Activated CD4-positive, alpha-beta T cell treated with anti-CD3 and anti-CD28 coated beads for 24 hours (primary cell): ENCODE data around the gene TFF3.
"Not testable (repeated sequence)": the region's sequence is repeated elsewhere in the genome, so short reads cannot be mapped to it uniquely, and the experiment has no call there.

Experiments used
- DNase-seq, 2 donors: peaks; one replicate each; pipeline ENCODE4 v3.0.0-alpha.2; 2020; ENCODE audit warnings: low read depth in 2 of 2

The TFF3 gene

DNA sequence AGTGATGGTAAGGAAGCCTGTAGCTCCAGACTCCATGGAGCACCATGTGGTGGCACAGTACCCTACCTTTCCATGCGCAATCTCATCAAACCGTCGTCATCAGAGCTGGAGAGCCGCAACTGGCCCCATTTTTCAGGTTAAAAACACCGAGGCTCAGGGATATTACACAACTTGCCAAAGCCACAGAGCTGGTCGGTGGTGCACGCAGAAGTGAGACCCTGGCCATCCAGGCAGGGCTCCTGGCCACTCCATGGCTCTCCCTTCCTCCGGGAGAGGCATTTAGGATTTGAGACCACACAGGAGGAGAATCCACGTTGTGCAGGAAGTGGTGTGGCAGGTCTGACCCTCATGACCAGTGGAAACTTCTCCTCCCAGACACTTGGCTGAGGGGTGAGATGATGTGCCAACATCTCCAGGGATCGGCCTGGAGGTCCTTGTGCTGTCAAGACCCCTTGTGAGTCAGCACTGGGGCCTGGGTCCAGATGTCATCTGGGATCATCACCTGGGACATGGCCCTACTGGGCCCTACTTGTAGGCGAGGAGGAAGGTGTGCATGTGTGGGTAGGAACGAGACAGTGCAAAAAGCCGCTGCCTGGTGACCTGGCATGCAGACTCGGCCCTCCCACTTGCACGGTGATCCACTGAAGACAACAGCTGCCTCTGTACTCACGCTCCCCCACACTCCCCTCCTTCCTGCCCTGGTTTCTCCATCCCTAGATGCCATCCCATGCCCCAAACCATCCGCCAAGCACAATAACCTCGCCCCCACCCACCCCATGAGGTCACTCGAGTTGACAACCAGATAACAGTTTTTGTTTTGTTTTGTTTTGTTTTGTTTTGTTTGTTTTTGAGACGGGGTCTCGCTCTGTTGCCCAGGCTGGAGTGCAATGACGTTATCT, 10.4 kb downstream of the TFF3 start:
- DNase-seq = no peak

DNA sequence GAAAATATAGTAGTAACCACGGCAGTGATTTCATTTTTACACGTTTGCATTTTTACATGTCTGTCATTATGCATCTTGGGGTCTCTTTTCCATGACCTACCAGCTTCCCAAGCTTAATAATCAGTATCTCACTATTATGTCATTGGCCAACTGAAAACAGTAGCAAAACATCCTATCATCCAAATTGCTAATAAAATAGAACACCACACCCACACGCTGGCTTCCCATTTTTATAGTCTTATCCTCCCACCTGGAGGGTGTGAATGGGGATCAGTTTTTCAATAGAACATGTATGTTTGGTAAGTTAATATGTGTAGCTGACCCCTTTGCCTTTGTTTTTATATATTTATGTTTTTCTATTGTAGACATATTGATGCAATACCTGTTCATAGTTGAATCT, 11.8 kb downstream of the TFF3 start:
- no peak for DNase-seq

DNA sequence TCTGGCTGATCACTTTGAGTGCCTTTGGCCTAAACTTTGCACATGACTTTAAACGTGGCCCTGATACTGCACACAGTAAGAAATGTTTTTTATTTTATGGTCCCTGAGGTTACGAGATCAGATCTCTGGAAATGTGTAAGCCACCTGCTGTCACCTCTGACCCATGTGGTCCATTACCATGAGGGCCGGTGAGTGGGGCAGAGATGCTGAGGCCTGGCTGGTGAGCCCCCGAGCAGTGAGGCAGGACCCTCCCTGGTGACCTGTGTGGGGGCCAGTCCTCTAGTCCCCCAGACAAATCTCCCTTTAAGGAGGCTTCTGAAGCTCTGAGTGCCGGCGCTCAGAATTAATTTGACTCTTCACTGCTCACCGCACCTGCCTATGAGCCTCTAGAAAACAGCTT, 12.4 kb downstream of the TFF3 start:
- DNase-seq = no peak

DNA sequence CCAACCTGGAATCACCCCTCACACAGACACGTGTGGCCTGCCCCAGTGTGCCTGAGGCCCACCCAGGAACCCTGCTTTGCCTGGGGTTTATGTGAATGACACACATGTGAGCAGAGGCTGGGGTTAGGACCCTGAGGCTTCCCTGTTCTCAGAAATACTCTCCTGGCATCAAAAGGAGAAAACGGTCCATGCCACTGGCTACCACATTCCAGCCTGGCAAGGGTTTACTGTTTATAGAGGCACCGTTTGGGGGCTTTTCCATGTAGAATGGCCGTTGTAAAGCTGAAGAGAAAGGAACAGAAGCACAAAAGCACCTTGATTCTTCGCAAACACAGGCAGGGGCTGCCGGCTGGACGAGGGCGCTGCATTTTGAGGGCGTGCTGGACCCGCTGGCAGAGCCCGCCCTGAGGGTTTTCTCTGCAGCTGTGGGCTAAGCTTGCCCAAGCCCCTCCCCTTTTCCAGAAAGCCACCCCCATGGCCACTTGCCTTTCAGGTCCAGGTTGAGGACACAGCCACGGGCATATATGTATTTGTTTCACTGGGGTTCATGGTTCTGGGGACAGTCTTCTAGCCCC, 13.0 kb downstream of the TFF3 start:
- no peak for DNase-seq

DNA sequence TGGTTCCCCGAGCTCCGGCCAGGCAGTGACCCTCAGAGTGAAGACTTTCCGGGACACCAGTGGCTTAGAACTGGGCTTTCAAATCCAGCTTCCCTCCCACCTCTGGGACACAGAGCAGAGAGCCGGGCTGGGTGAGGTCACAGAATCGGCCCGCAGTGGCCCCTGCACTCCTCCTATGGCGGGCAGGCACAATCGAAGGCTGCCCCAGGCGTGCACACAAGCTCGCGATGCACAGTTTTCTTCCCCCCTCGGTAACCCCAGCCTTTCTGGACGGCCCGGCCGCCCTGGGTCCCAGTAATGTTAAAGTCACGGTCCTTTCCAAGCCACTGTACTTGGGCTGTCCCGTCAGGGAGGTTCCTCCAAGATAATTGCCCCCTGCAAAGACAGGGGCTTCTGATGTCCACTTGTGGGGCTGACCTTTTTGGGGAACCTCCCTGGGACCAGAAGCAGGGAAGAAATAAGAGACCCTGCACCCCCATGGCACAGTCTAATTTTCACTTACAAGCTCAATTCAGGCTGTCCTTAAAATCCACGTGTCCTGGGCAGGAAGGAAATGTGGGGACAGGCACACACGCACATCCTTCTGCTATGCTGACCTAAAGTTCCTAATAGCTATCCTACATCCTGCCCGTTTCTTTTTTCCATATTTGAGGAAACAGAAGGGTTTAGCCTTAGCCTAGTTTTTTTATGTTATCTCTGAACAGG, 13.7 kb downstream of the TFF3 start:
- DNase-seq = no peak

DNA sequence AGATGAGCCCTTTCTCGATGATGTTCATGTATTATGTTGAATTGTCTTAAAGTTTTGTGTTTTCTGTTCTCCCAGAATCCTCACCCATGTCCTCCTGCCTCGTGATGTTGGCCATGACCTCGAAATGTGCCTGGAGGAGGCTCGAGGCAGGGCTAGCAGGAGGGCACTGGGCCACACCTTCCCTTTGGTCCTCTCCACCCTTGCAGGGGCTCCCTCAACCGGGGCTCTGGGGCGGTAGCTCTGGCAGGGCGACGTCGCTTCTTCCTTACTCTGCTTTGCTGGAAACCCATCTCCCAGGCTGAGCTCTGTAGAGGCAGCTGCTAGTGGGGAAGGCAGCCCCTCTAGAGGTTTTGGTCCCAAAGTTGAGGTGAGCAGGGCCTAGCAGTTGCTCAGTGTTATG, 14.3 kb downstream of the TFF3 start:
- no peak for DNase-seq

DNA sequence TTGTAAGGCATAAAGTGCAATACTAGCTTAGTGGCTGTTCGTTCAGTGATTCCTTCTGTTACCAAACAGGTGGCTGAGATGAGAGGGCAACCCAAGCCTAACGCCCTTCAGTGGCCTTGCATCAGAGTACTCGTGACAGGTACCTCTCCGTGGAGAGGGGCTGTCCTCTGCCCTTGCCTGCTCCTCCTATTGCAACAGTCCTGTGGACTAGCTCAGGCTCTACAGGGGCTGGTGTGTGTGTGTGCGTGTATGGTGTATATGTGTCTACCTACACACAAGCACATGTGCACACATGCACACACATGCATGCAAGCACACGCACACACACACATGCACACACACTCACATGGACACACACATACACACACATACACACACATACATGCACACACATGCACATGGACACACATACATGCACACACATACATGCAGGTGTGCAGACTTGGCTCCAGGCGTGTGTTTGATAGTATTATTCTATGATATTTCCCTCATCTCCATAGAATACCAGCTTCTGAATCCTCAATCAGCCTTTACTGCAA, 15.1 kb downstream of the TFF3 start:
- no peak for DNase-seq

DNA sequence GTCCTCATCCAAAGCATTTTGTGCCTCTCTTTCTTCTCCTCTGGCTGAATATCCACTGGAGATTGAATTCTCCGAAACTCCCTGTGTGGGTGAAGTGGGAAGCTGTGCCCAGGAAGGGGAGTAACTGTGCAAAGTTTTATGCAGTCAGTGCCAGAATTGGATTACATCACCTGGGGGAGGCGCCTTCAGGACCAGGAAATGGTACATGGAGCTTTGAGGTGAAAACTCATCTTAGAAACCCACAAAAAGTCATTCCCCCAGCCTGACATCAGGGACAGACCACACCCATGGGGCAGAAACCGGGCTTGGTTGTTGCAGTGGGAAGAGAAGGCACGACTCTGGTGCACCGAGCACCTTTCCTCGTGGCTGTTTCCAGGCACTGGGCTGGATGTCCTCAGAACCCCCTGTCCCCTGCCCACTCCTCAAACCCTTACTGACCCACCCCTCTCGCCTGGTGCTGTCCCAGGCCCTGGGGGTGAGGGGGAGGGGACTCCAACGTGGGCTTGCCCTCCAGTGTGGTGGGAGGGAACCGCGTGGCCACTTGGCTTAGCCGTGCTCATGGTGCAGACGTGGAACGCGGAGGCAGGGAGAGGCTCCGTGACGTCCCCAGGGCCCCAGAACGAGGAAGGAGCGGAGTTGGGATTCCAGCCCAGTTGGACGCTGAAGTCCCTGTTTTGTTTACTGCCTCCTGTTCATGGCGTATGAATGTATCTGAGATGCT, 15.7 kb downstream of the TFF3 start:
- no peak for DNase-seq

DNA sequence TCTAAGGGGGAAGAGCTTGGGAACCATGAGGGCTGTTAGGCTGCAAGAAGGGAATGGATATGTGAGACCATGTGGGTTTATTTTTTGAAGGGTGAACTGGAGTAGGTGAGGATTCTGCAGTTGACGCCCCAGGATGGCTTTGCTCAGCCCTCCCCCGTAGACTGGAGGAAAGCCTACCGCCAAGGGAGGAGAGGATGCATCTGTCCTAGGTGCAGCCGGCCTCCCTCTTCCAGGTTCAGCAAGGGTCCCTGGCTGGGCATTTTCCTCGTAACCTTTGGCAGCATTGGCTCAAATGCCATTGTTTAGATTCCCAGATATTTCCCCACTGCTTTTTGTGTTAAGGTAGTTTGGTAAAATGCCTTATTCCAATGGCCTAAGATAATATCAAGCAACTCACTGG, 16.6 kb downstream of the TFF3 start:
- no peak for DNase-seq

DNA sequence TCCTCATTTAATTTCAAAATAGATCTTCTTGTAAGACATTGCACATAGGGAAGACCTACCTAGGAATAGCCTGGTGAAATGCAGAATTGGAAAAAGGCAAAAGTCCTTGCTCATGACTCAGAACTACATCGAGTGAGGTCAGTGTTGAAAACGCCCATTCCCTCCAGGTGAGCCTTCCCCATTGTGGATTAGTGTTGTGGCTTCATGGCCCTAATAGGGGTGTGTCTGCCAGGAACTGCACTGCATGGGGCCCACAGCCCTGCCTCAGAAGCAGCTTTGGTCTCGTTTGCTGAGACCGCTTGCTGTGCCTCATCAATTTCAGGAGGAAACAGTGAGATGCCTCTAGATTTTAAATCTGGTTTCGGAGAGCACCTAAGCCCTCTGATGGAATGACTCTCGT, 17.0 kb downstream of the TFF3 start:
- DNase-seq = no peak

DNA sequence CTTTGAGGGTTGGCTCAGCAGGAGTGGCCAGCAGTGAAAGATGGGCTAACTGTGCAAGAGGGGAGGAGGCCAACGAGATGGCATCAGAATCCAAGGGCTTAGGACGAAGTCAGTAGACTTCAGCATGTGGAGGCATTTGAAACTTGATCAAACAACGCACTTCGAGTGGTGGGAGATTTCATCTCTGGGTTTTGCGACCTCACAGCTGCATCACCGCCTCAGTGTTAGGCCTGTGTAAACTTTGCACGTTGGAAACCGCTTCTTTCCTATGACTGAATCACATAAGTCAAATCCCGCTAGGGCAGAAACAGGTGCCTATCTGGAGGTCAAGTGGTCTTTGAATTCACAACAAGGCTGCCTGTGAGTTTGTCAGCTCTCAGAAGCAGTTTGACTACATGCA, 17.8 kb downstream of the TFF3 start:
- no peak for DNase-seq

DNA sequence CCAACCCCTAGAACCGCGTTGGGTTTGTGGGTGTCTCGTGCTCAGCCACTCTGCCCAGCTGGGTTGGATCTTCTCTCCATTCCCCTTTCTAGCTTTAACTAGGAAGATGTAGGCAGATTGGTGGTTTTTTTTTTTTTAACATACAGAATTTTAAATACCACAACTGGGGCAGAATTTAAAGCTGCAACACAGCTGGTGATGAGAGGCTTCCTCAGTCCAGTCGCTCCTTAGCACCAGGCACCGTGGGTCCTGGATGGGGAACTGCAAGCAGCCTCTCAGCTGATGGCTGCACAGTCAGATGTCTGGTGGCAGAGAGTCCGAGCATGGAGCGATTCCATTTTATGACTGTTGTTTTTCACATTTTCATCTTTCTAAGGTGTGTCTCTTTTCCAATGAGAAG, 18.7 kb downstream of the TFF3 start:
- no peak for DNase-seq

DNA sequence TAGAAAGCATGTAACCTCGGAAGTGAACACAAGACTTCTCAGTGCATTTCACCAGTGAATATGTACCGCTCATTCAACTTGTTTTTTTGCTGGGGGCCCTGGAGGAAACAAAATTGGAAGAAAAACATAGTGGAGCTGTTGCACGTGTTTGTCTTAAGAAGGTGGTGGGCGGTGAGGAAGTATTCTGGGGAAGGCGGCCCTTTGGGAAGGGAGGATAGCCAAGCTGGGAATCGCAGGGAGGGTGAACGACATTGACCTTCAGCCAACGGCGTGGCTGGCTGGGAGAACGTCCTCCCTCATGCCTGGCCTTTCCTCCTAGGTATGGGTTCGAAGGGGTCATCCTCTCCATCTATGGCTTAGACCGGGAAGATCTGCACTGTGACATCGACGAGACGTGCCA, 19.4 kb downstream of the TFF3 start:
- DNase-seq = no peak

DNA sequence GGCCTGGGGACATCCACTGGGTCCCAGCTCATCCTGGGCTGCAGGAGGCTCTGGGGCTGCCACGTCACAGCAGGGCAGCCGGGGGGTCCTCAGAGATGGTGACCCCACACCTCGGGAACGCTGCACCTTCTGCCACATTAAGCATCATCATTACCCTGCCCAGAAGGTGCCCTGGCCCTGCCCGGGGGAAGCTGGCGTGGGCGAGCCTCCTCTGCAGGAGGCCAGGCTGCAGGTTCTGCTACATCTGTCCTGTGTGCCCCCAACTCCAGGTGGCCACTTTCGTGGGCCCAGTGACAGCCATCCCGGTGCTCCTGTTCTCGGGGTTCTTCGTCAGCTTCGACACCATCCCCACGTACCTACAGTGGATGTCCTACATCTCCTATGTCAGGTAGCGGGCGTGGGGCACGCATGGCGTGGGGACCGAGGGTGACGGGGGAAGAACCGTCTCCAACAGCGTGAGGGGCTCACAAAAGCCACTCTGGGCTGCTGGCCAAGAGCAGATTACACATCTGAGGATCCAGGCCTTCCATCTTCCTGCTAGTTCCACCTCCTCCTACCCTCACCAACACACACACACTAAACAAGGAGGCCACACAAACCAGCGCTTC, 20.8 kb downstream of the TFF3 start:
- no peak for DNase-seq

DNA sequence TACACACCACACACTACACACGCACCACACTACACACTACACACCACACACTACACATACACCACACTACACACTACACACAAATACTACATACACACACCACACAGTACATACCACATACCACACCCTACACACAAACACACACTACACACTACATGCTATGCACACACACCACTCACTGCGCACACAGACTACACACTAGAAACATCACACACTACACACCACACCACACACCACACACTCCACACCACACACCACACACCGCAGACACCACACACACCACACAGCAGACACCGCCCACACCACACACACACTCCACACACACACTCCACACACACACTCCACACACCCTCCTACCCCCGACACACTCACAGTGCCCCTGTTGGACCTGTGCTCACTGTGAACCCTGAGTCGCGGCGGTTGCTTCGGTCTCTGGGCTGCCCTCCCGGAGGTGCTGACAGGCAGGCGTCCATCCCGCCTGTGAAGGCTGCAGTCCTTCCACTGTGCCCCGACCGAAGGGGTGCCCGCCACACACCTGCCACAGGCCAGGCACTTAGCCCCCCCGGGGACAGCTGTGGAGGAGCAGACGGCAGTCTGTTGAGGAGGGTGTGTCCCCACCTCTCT, 21.4 kb downstream of the TFF3 start:
- DNase-seq = no peak

DNA sequence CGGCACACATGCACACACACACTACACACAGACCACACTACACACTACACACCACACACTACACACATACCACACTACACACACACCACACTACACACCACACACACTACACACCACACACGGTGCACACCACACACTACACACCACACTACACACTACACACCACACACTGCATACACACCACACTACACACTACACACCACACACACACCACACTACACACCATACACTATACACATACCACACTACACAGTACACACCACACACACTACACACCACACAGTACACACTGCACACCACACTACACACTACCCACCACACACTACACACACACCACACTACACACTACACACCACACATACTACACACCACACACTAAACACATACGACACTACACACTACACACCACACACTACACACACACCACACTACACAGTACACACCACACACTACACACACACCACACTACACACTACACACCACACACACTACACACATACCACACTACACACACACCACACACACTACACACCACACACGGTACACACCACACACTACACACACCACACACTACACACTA, 22.6 kb downstream of the TFF3 start:
- not testable (repeated sequence) for DNase-seq

DNA sequence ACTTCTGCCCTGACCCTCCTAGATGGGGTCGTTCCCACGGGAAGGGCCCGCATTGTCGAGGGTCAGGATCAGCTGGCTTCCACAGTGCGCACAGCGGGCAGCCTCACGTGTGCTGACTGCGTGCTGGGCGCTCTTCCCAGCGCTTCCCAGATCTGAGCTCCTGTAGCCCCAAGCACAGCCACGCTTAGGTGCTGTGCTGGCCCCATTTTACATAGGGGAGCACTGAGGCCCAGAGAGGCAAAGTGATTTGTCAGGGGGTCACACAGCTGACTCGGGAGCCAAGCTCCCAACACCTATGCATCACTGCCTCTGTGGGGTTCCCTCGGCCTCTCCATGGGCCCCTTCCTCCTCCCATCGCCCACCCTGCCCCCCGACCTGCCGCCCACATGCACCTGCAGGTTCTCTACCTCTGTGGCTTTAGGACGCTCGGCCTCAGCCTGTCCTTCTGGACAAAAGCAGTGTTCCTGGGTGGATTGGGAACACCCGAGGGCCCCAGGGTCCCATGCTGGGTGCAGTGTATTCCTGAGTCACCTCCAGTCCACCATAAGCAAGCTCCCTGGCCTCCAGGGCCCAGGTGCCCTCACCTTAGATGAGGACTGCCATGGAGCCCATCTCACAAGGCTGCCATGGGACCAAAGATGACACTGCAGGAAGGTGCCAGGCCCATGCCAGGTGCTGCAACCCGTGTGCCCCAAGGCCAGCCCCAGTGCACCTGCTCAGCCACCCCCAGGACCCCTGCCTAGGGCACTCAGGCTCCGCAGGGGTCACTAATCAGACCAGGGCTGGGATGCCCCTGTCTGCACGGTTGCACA, 23.3 kb downstream of the TFF3 start:
- DNase-seq = no peak

DNA sequence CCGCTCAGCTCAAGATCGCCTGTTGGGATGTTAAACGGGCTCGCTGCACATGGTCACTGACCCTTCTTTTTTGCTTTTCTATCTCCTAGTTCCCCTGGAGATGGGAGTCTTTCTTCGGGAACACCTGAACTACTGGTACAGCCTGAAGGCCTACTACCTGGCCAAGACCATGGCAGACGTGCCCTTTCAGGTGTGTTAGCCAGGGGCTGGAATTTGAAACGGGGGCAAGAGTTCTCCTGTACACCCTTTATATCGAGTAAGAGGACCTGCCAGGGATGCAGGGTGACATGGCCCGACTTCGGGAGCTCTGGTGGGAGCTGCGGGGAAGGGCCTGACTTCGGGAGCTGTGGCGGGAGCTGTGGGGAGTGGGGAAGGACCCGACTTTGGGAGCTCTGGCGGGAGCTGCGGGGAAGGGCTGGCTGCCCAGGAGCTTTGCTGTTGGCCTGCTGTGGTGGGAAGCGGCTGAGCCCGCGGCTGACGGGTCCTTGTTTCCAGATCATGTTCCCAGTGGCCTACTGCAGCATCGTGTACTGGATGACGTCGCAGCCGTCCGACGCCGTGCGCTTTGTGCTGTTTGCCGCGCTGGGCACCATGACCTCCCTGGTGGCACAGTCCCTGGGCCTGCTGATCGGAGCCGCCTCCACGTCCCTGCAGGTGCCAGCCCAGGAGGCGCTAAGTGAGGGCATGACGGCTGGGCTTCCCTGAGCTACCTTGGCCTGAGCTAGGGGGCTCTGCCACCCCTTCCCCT, 24.0 kb downstream of the TFF3 start:
- no peak for DNase-seq

DNA sequence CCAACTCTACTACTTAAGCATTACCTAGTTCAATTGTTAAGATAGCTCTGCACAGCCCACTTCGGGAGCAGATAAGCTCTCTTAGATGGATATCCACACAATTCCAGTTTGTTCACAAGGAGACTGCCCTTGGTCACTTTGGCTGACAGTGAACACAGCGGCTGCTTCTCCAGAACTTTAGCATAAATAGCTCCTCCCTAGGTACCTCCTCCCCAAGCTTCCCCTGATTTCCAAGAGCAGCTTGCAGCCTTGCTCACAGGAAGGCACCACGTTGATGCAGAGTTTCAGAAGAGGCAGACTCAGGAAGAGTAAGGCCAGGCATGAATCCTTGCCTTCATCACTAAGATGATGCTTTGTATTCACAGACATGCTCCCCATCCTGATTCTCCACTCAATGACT, 24.7 kb downstream of the TFF3 start:
- no peak for DNase-seq
